H1 (cell line): ENCODE measurements around the gene NPL.

ENCODE experiments used
- EGR1 ChIP-seq: IDR thresholded peaks from 2 replicates; pipeline ENCODE4 v1.6.1; 2011; ENCODE audit warnings: low read depth, low read length, borderline replicate concordance
- EZH2 ChIP-seq: fragments of 200-600 bp; sonication (generic); IDR thresholded peaks from 2 replicates; pipeline ENCODE4 v1.7.1; 2012; ENCODE audit warnings: low read depth, mild to moderate bottlenecking, moderate library complexity, low read length, inconsistent platforms; ENCODE audit not compliant: severe bottlenecking
- HDAC6 ChIP-seq: IDR thresholded peaks from one replicate; pipeline ENCODE4 v1.7.1; 2012; ENCODE audit warnings: low read depth, mild to moderate bottlenecking, inconsistent platforms, low read length, moderate library complexity
- TF ChIP-seq, protein P1 (sequence below), 3 experiments: IDR thresholded peaks; 1 replicate in 2 of 3; 2 replicates in 1 of 3; pipeline versions ENCODE4 v1.5.1 to v1.6.1; 2011; ENCODE audit warnings: low read length in 3 of 3, mild to moderate bottlenecking in 3 of 3, inconsistent platforms in 2 of 3, low read depth in 1 of 3, moderate library complexity in 1 of 3; ENCODE audit not compliant: insufficient read depth in 1 of 3; ENCODE audit errors: control extremely low read depth in 1 of 3

DNA sequence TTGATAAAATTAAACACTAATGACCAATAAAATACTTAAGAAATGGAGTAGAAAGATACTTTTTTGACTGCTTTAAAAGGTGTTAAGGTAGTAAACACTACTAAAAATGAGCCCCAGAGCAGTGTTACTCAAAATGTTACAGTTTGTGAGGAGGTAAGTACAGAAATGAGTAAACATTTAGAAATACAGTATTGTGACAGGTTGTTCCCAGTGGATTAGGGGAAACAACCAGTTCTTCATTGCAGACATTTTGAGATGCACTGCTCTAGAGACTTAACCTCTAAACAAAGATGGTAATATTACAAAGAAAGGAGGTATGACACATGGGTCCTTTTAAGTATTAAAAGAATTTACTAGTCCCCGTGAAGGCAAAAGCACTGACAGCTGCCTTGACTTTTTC lies 62.3 kb downstream of the NPL start:
- TF ChIP-seq, protein P1, sequence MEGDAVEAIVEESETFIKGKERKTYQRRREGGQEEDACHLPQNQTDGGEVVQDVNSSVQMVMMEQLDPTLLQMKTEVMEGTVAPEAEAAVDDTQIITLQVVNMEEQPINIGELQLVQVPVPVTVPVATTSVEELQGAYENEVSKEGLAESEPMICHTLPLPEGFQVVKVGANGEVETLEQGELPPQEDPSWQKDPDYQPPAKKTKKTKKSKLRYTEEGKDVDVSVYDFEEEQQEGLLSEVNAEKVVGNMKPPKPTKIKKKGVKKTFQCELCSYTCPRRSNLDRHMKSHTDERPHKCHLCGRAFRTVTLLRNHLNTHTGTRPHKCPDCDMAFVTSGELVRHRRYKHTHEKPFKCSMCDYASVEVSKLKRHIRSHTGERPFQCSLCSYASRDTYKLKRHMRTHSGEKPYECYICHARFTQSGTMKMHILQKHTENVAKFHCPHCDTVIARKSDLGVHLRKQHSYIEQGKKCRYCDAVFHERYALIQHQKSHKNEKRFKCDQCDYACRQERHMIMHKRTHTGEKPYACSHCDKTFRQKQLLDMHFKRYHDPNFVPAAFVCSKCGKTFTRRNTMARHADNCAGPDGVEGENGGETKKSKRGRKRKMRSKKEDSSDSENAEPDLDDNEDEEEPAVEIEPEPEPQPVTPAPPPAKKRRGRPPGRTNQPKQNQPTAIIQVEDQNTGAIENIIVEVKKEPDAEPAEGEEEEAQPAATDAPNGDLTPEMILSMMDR (IDR thresholded peaks at IDR 0.05; ENCODE audit: control extremely low read depth in 1 of 3, insufficient read depth in 1 of 3, low read depth in 1 of 3, low read length in 3 of 3) = no peak
- TF ChIP-seq HDAC6 (no peak), EGR1 (no peak), EZH2 (no peak)
